OCI-LY3 (cell line): ENCODE measurements around the gene MTCL1.

Experiments used
- H2AFZ ChIP-seq: fragments of 200-600, 300-600 bp; shearing (Covaris generic); 2 replicates; pipeline ENCODE4 v1.6.0; 2014; ENCODE audit warnings: antibody characterized with exemption, low read depth, low read length
- H3K27ac ChIP-seq: fragments of 200-600, 300-600 bp; sonication (generic); 2 replicates; pipeline ENCODE4 v1.5.1; 2014; ENCODE audit warnings: mild to moderate bottlenecking, low read length, moderate library complexity, mixed read lengths
- H3K27me3 ChIP-seq: fragments of 200-600, 300-600 bp; sonication (generic); 2 replicates; pipeline ENCODE4 v1.6.1; 2014; ENCODE audit warnings: low read depth, low read length, mixed read lengths
- H3K36me3 ChIP-seq: fragments of 200-600, 300-600 bp; sonication (generic); replicated peaks from 2 replicates; pipeline ENCODE3; 2014; ENCODE audit warnings: low read depth, low read length, mixed read lengths
- H3K4me1 ChIP-seq: fragments of 300-600, 200-600 bp; sonication (generic); 2 replicates; pipeline ENCODE4 v1.6.1; 2014; ENCODE audit warnings: low read length, mixed read lengths
- H3K4me2 ChIP-seq: fragments of 200-600, 300-600 bp; sonication (generic); 2 replicates; pipeline ENCODE4 v1.6.1; 2014; ENCODE audit warnings: low read length, mixed read lengths
- H3K4me3 ChIP-seq: fragments of 300-600, 200-600 bp; sonication (generic); 2 replicates; pipeline ENCODE4 v1.5.1; 2014; ENCODE audit warnings: antibody characterized with exemption, mild to moderate bottlenecking, low read length, moderate library complexity
- H3K79me2 ChIP-seq: fragments of 300-600, 200-600 bp; shearing (Covaris generic); 2 replicates; pipeline ENCODE4 v1.6.1; 2014; ENCODE audit warnings: mild to moderate bottlenecking, low read length, mixed read lengths
- H3K9ac ChIP-seq: fragments of 300-600, 200-600 bp; shearing (Covaris generic); 2 replicates; pipeline ENCODE4 v1.6.0; 2014; ENCODE audit warnings: mild to moderate bottlenecking, low read length, moderate library complexity
- H3K9me3 ChIP-seq: fragments of 200-600, 300-600 bp; shearing (Covaris generic); 2 replicates; pipeline ENCODE4 v1.6.1; 2014; ENCODE audit warnings: low read length, mixed read lengths; ENCODE audit not compliant: insufficient read depth
- H4K20me1 ChIP-seq: fragments of 200-600, 300-600 bp; sonication (generic); 2 replicates; pipeline ENCODE4 v1.6.1; 2016; ENCODE audit warnings: low read length, mixed read lengths; ENCODE audit not compliant: insufficient read depth
- CTCF ChIP-seq: fragments of 200-600, 300-600 bp; sonication (generic); IDR thresholded peaks from 2 replicates; pipeline ENCODE4 v1.5.1; 2014; ENCODE audit warnings: antibody characterized with exemption, low read length, low read depth
- EZH2phosphoT487 ChIP-seq: fragments of 200-600 bp; shearing (Covaris generic); IDR thresholded peaks from 2 replicates; pipeline ENCODE4 v1.6.1; 2018; ENCODE audit warnings: antibody characterized with exemption, mixed run types, low read depth

Gene MTCL1

DNA sequence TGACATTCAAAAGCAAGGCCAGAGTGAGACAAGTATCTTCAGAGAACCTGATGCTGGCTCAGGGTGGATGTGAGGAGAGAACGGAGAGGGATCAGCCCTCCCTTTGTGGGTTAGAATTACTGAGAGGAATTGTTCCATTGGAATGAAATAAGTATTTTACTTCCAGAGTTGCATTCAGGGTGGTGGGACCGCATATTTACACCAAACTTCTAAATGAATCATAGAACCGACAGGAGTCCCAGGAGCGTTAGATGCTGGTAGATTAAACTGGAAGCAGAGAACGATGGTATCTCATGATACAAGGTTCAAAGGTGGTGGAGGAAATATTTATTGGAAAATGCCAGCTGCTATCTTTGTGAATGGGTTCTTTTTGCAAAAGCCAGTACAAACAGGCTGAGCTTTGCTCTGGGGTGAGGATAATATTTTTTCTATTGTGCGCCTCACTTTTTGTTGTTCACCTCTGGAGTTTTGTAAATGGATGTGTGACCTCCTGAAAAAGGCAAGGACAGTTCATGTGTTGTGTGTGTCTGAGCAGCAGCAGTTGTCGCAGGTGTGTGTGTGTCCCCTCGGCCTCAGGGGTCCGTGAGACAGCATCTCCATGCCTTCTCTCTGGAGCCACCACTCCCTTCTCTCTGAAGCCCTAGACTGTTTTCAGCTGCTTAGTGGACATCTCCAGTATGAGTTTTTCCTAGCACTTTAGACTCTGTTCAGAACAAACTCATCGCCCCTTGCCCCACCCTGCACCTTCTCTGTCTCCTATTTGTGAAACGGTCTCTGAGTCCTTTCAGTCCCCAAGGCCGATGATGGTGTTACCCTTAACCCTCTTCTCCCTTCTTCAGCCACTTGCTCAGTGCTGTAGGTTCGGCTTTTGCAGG is 17.8 kb downstream of the MTCL1 start:
- H3K4me1 ChIP-seq = no peaks in the 10 kb centered on the region
- H3K9ac ChIP-seq = no peak overlapping the region
- peaks cover 46% of the 10 kb centered on the region for H3K36me3 ChIP-seq
- no peaks in the 10 kb centered on the region for H3K79me2 ChIP-seq
- peaks cover 4% of the 10 kb centered on the region; the same call in 1 of the 2 replicates for H3K9me3 ChIP-seq
- TF ChIP-seq EZH2phosphoT487 (no peak), CTCF (no peak)
- H4K20me1 ChIP-seq = no peaks in the 10 kb centered on the region
- H3K27me3 ChIP-seq = no peaks in the 10 kb centered on the region
- H3K4me2 ChIP-seq = no peak overlapping the region
- no peak overlapping the region for H2AFZ ChIP-seq
- no peak overlapping the region for H3K4me3 ChIP-seq
- no peak overlapping the region for H3K27ac ChIP-seq

GRCh38 chr18:8724452-8724851 is 19.1 kb downstream of the MTCL1 start:
- TF ChIP-seq EZH2phosphoT487 (no peak), CTCF (no peak)
- no peak overlapping the region for H2AFZ ChIP-seq
- no peaks in the 10 kb centered on the region for H4K20me1 ChIP-seq
- H3K4me2 ChIP-seq = no peak overlapping the region
- no peak overlapping the region for H3K4me3 ChIP-seq
- no peaks in the 10 kb centered on the region for H3K4me1 ChIP-seq
- no peaks in the 10 kb centered on the region for H3K27me3 ChIP-seq
- H3K27ac ChIP-seq = no peak overlapping the region
- peaks cover 47% of the 10 kb centered on the region for H3K36me3 ChIP-seq
- peaks cover 4% of the 10 kb centered on the region; the same call in 1 of the 2 replicates for H3K9me3 ChIP-seq
- H3K79me2 ChIP-seq = no peaks in the 10 kb centered on the region
- no peak overlapping the region for H3K9ac ChIP-seq

DNA sequence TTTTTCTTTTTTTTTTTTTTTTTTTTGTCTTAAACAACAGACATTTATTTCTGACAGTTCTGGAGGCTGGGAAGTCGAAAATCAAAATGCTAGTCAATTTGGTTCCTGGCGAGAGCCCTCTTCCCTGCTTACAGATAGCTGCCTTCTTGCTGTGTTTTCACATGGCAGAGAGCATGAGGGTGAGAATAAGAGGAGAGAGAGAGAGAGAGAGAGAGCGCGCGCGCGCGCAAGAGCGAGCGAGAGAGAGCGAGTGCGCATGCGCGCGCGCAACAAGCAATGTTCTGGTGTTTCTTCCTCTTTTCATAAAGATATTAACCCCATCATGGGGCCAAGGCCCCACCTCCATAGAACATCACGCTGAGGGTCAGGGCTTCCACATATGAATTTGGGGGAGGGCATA is 20.9 kb downstream of the MTCL1 start:
- Histone ChIP-seq H3K4me1 (no peaks in the 10 kb centered on the region), H3K79me2 (no peaks in the 10 kb centered on the region), H3K9me3 (peaks cover 4% of the 10 kb centered on the region; the same call in 1 of the 2 replicates), H3K9ac (no peak overlapping the region), H2AFZ (no peak overlapping the region), H3K27me3 (no peaks in the 10 kb centered on the region), H4K20me1 (no peaks in the 10 kb centered on the region), H3K4me3 (no peak overlapping the region), H3K36me3 (peaks cover 43% of the 10 kb centered on the region), H3K4me2 (no peak overlapping the region), H3K27ac (no peak overlapping the region)
- TF ChIP-seq CTCF (no peak), EZH2phosphoT487 (no peak)

GRCh38 chr18:8726963-8727705 is 21.8 kb downstream of the MTCL1 start:
- H3K4me3 ChIP-seq = no peak overlapping the region

More at GRCh38 chr18:8726963-8727705, 21.8 kb downstream of the MTCL1 start:
- Histone ChIP-seq H3K9ac (no peak overlapping the region), H3K4me1 (no peaks in the 10 kb centered on the region), H2AFZ (no peak overlapping the region), H3K36me3 (peaks cover 35% of the 10 kb centered on the region), H3K27me3 (no peaks in the 10 kb centered on the region), H3K4me2 (no peak overlapping the region), H4K20me1 (no peaks in the 10 kb centered on the region), H3K27ac (no peak overlapping the region), H3K79me2 (no peaks in the 10 kb centered on the region), H3K9me3 (peaks cover 4% of the 10 kb centered on the region; the same call in 1 of the 2 replicates)
- no peak for TF ChIP-seq CTCF
- TF ChIP-seq EZH2phosphoT487 = no peak
